Measurements from ENCODE around the gene IRAK2.

GRCh38 chr3:10234526-10235230 is 70.0 kb downstream of the IRAK2 start:
- no peak for TF ChIP-seq CTCF (IDR thresholded peaks at IDR 0.05; ENCODE audit: insufficient read depth, low read depth, low read length)
- TF ChIP-seq EZH2 (IDR thresholded peaks at IDR 0.05; ENCODE audit: insufficient read depth, low read length): no peak

Measured in astrocyte (in vitro differentiated cells and primary cell).